ENCODE results near the gene SCGN.
"Not testable (repeated sequence)": the region's sequence is repeated elsewhere in the genome, so short reads cannot be mapped to it uniquely, and the experiment has no call there.

The SCGN gene

GRCh38 chr6:25732468-25733198, 80.6 kb downstream of the SCGN start:
- DNase-seq: no peak

- no peak for DNase-seq
These were observed 83.2 kb downstream of the SCGN start for GRCh38 chr6:25735261-25735660.

- DNase-seq: no peak
These were observed 91.9 kb downstream of the SCGN start for GRCh38 chr6:25743868-25744267.

- DNase-seq: no peak
These were observed 93.8 kb downstream of the SCGN start for GRCh38 chr6:25745836-25746235.

- DNase-seq: no peak
These were observed 95.0 kb downstream of the SCGN start for GRCh38 chr6:25746968-25747367.

GRCh38 chr6:25747477-25747876, 95.5 kb downstream of the SCGN start:
- no peak for DNase-seq

GRCh38 chr6:25748049-25748448, 96.0 kb downstream of the SCGN start:
- DNase-seq: no peak

- not testable (repeated sequence) for DNase-seq
These were observed 96.8 kb downstream of the SCGN start for GRCh38 chr6:25748601-25749517.

- DNase-seq: no peak
These were observed 97.8 kb downstream of the SCGN start for GRCh38 chr6:25749837-25750236.

GRCh38 chr6:25750906-25751305, 98.9 kb downstream of the SCGN start:
- peak; percentile 31 for DNase-seq
